ENCODE data around the gene KLHDC3. TPM values are rescaled to one million over a fixed set of nuclear protein-coding genes. Genes with fewer than 3 reads are reported as not detected.

Gene KLHDC3
- total RNA-seq, 1 donor from 2014 or later = 104 TPM

DNA sequence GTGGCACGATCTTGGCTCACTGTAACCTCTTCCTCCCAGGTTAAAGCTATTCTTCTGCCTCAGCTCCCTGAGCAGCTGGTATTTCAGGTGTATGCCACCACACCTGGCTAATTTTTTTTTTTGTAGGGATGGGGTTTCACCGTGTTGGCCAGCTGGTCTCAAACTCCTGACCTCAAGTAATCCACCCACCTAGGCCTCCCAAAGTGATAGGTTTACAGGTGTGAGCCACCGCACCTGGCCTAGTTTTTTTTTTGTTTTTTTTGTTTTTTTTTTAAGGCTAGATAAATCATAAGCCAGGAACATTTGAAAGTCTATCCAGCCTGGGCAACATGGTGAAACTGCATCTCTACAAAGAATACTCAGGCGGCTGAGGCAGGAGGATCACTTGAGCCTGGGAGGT, 18.3 kb downstream of the KLHDC3 start:
- peaks cover 31% of the 10 kb centered on the region for H3K36me3 Mint-ChIP-seq
- TF ChIP-seq, protein P1, sequence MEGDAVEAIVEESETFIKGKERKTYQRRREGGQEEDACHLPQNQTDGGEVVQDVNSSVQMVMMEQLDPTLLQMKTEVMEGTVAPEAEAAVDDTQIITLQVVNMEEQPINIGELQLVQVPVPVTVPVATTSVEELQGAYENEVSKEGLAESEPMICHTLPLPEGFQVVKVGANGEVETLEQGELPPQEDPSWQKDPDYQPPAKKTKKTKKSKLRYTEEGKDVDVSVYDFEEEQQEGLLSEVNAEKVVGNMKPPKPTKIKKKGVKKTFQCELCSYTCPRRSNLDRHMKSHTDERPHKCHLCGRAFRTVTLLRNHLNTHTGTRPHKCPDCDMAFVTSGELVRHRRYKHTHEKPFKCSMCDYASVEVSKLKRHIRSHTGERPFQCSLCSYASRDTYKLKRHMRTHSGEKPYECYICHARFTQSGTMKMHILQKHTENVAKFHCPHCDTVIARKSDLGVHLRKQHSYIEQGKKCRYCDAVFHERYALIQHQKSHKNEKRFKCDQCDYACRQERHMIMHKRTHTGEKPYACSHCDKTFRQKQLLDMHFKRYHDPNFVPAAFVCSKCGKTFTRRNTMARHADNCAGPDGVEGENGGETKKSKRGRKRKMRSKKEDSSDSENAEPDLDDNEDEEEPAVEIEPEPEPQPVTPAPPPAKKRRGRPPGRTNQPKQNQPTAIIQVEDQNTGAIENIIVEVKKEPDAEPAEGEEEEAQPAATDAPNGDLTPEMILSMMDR (conservative IDR thresholded peaks at IDR 0.05) = no peak
- no peaks in the 10 kb centered on the region for H3K27me3 Mint-ChIP-seq
- H3K4me3 Mint-ChIP-seq = no peak overlapping the region
- H3K4me1 Mint-ChIP-seq (ENCODE audit: unreplicated experiment) = no peaks in the 10 kb centered on the region
- no peak overlapping the region for H3K27ac Mint-ChIP-seq
- no peak for DNase-seq (ENCODE audit: extremely low spot score, unreplicated experiment)
- no peaks in the 10 kb centered on the region for H3K9me3 Mint-ChIP-seq

DNA sequence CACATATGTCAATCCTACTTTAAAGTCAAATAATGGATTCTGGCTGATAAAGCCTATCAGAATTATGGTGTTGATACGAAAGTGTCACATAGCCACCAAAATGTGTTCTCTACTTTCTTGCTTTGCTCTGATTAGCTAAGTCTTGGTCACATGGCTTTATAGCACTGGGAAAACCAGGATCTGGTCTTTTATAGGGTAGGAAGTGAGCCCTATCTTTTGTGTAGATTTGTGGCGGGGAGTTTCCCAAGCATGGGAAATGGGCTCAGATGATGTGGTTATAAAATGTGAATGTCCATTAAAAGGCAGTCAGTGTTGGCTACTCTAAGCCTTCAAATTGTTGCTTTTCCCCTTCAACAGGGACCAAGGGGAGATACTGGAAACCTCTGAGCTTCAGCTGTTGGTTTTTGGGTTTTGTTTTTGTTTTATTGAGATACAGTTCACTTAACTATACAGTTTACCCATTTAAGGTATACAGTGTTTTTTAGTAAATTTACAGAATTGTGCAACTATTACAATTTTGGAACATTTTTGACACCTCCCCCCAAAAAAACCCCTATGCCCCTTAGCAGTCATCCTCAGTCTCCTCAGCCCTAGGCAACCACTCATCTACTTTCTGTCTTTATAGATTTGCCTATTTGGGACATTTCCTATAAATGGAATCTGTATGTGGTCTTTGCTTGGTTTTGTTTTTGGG, 19.6 kb downstream of the KLHDC3 start:
- H3K4me1 Mint-ChIP-seq (ENCODE audit: unreplicated experiment) = no peaks in the 10 kb centered on the region
- DNase-seq (ENCODE audit: extremely low spot score, unreplicated experiment) = no peak
- no peaks in the 10 kb centered on the region for H3K27me3 Mint-ChIP-seq
- TF ChIP-seq, protein P1 (conservative IDR thresholded peaks at IDR 0.05) = no peak
- H3K4me3 Mint-ChIP-seq = no peak overlapping the region
- no peaks in the 10 kb centered on the region for H3K9me3 Mint-ChIP-seq
- H3K36me3 Mint-ChIP-seq = peaks cover 31% of the 10 kb centered on the region
- H3K27ac Mint-ChIP-seq = no peak overlapping the region

DNA sequence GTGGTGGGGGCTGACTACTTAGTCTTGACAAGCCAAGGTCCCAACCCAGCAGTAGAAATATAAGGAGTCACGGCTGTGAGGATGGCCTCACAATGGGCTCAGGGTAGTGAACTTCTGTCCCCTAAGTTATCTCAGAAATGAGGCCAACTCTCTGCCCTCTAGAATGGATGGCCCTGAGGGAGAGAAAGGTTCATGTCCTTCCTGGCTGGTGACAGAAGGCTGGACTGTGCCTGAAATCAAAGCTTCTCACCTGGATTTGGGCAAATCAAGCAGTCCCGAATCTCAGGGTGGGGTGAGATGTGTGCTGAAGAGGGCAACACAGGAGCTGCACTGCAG, 20.1 kb downstream of the KLHDC3 start:
- Mint-ChIP-seq H3K9me3 (no peaks in the 10 kb centered on the region), H3K27ac (no peak overlapping the region), H3K27me3 (no peaks in the 10 kb centered on the region), H3K4me1 (ENCODE audit: unreplicated experiment) (no peaks in the 10 kb centered on the region), H3K36me3 (peaks cover 31% of the 10 kb centered on the region), H3K4me3 (no peak overlapping the region)
- TF ChIP-seq, protein P1 (conservative IDR thresholded peaks at IDR 0.05) = no peak
- no peak for DNase-seq (ENCODE audit: extremely low spot score, unreplicated experiment)

DNA sequence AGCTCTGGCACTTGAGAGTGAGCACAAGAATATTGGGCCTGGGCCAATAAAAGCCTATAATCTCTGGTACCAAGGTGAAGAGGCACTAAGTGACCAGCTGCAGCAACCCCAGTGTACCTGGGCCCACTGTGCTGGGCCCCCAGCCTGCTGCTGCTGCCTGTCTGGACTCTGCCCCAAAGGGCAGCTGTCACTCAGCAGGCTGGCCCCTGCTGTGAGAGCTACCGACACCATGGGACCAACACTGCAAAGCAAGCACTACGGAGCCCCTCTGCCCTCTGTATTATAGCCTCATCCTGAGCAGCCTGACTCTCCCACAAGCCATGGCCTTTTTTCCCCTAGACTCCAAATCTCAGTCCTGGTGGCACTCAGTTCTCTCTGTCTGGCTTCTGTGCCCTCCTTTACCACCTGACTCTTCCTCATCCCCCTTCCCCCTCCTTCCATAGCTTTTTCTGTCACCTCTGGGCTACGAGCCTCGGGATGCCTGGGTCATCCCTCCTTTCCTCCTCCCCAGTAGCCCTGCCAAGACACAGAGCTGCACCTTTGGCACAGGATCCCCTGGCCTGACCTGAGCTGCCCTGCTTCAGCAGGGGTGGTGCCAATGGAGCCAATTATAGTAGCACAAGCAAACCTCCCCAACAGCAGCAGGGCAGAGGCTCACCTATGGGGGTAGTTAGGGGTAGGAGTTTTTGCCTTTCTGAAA, 21.6 kb downstream of the KLHDC3 start:
- TF ChIP-seq, protein P1 (conservative IDR thresholded peaks at IDR 0.05) = no peak
- peak overlapping the region; percentile 23 for H3K27ac Mint-ChIP-seq
- no peak for DNase-seq (ENCODE audit: extremely low spot score, unreplicated experiment)
- H3K36me3 Mint-ChIP-seq = peaks cover 24% of the 10 kb centered on the region
- no peak overlapping the region for H3K4me3 Mint-ChIP-seq
- H3K27me3 Mint-ChIP-seq = no peaks in the 10 kb centered on the region
- H3K4me1 Mint-ChIP-seq (ENCODE audit: unreplicated experiment) = no peaks in the 10 kb centered on the region
- H3K9me3 Mint-ChIP-seq = no peaks in the 10 kb centered on the region

DNA sequence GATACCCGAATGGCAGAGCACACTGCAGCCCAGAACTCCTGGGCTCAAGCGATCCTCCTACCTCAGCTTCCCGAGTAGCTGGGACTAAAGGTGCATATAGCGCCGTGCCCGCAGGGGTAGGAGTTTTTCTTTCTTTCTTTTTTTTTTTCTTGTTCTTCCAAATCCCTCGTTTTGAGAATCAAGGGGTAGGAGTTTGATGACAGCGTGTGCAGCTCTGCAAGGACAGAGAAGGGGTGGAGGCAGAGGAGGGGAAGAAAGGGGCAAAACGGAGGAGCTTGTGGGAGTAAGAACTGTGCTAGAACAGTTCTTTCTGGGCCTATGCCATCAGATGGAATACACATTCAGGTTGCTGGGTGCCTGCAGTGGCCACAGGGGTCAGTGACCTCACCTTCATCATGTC, 22.7 kb downstream of the KLHDC3 start:
- Mint-ChIP-seq H3K4me1 (ENCODE audit: unreplicated experiment) (no peaks in the 10 kb centered on the region), H3K27ac (no peak overlapping the region), H3K4me3 (no peak overlapping the region), H3K9me3 (no peaks in the 10 kb centered on the region), H3K27me3 (no peaks in the 10 kb centered on the region), H3K36me3 (peaks cover 21% of the 10 kb centered on the region)
- TF ChIP-seq, protein P1 (conservative IDR thresholded peaks at IDR 0.05) = no peak
- no peak for DNase-seq (ENCODE audit: extremely low spot score, unreplicated experiment)
